PC-3 (cell line): ENCODE measurements around the gene THAP2.
"Not testable (repeated sequence)": the region's sequence is repeated elsewhere in the genome, so short reads cannot be mapped to it uniquely, and the experiment has no call there.

ENCODE experiments used
- CTCF ChIP-seq: fragments of 300-600 bp; sonication (generic); conservative IDR thresholded peaks from 2 replicates; pipeline ENCODE4 v1.5.1; 2017; ENCODE audit warnings: antibody characterized with exemption, low read depth, mild to moderate bottlenecking, low read length
- EZH2 ChIP-seq: fragments of 300-600 bp; sonication (generic); IDR thresholded peaks from one replicate; pipeline ENCODE4 v1.6.1; 2017; ENCODE audit warnings: antibody characterized with exemption, mild to moderate bottlenecking, low read length; ENCODE audit not compliant: unreplicated experiment
- EZH2phosphoT487 ChIP-seq: fragments of 300-600 bp; sonication (generic); IDR thresholded peaks from 2 replicates; pipeline ENCODE4 v1.6.1; 2018; ENCODE audit warnings: mild to moderate bottlenecking, antibody characterized with exemption, low read length, borderline replicate concordance

DNA sequence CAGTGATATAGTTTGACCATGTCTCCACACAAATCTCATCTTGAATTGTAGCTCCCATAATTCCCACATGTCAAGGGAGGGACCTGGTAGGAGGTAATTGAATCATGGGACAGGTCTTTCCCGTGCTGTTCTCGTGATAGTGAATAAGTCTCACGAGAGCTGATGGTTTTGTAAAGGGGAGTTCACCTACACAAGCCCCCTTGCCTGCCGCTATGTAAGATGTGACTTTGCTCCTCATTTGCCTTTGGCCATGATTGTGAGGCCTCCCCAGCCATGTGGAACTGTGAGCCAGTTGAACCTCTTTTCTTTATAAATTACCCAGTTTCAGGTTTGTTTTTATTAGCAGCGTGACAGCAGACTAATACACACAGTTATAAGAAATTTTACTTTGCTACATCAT is 29.6 kb downstream of the THAP2 start:
- not testable (repeated sequence) for TF ChIP-seq EZH2, CTCF, EZH2phosphoT487
